ENCODE results near the gene KIF3B.

GRCh38 chr20:32227744-32228688 is 49.4 kb upstream of the KIF3B start:
- TF ChIP-seq CTCF (conservative IDR thresholded peaks at IDR 0.05; ENCODE audit: low read depth, low read length) (no peak), EZH2 (IDR thresholded peaks at IDR 0.05; ENCODE audit: low read length, unreplicated experiment) (no peak)
